ENCODE data around the gene OAF. TPM values are rescaled to one million over a fixed set of nuclear protein-coding genes. Genes with fewer than 3 reads are reported as not detected.

The OAF gene
- total RNA-seq, 2 donors from 2014 or later: 1.7 to 3.6 TPM

DNA sequence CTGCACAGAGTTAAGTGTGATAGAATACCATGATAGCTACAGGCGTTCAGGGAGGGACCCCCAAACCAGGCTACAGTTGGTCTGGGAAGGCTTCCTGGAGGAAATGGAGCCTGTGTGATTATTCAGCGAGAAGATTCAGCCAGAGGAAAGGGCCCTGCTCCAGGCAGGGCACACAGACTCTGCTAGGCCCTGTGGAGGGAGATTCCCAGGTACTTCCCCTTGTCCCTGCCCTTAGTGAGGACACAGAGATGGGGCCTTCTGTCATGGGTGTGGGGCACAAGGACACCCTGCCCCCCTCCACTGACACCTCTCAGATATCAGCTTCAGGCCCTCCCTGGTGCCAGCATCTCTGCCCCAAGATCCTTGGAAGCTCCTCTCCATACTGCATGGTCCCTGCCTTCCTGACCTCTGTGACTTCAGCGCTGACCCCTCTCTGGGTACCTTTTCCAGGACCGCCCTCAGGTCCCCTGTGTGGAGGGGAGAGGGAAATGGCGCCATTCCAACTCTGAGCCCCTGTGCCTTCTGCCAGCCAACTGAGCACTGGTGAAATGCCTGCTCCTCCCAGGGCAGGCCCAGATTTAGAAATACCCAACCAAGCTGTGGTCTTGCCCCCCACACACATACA is 16.5 kb downstream of the OAF start:
- Mint-ChIP-seq H3K4me1 (peaks cover 3% of the 10 kb centered on the region), H3K27ac (no peak overlapping the region), H3K36me3 (ENCODE audit: low read depth) (no peaks in the 10 kb centered on the region), H3K9me3 (no peaks in the 10 kb centered on the region), H3K4me3 (no peak overlapping the region), H3K27me3 (ENCODE audit: insufficient read depth) (peaks cover 34% of the 10 kb centered on the region)
- DNase-seq: no peak
- Histone ChIP-seq H3K9ac (ENCODE audit: extremely low read depth, low read length, poor library complexity, severe bottlenecking) (no peak overlapping the region), H3K27me3 (ENCODE audit: control insufficient read depth, insufficient read depth, low read length, poor library complexity, severe bottlenecking) (peaks cover 19% of the 10 kb centered on the region), H3K4me1 (ENCODE audit: control insufficient read depth, insufficient read depth, low read length) (no peaks in the 10 kb centered on the region), H3K36me3 (ENCODE audit: control insufficient read depth, insufficient read depth, low read length) (no peaks in the 10 kb centered on the region), H3K27ac (ENCODE audit: low read depth, low read length) (no peak overlapping the region), H3K9me3 (ENCODE audit: control insufficient read depth, low read length) (no peaks in the 10 kb centered on the region), H3K4me3 (ENCODE audit: low read length) (no peak overlapping the region)
- TF ChIP-seq, protein P1, sequence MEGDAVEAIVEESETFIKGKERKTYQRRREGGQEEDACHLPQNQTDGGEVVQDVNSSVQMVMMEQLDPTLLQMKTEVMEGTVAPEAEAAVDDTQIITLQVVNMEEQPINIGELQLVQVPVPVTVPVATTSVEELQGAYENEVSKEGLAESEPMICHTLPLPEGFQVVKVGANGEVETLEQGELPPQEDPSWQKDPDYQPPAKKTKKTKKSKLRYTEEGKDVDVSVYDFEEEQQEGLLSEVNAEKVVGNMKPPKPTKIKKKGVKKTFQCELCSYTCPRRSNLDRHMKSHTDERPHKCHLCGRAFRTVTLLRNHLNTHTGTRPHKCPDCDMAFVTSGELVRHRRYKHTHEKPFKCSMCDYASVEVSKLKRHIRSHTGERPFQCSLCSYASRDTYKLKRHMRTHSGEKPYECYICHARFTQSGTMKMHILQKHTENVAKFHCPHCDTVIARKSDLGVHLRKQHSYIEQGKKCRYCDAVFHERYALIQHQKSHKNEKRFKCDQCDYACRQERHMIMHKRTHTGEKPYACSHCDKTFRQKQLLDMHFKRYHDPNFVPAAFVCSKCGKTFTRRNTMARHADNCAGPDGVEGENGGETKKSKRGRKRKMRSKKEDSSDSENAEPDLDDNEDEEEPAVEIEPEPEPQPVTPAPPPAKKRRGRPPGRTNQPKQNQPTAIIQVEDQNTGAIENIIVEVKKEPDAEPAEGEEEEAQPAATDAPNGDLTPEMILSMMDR (conservative IDR thresholded peaks at IDR 0.05): no peak
- 83 to 90% methylated on average over 1 to 5 of the region's 5 CpGs for WGBS, 2 experiments (ENCODE audit: insufficient coverage in 1 of 2, insufficient read length in 1 of 2)

DNA sequence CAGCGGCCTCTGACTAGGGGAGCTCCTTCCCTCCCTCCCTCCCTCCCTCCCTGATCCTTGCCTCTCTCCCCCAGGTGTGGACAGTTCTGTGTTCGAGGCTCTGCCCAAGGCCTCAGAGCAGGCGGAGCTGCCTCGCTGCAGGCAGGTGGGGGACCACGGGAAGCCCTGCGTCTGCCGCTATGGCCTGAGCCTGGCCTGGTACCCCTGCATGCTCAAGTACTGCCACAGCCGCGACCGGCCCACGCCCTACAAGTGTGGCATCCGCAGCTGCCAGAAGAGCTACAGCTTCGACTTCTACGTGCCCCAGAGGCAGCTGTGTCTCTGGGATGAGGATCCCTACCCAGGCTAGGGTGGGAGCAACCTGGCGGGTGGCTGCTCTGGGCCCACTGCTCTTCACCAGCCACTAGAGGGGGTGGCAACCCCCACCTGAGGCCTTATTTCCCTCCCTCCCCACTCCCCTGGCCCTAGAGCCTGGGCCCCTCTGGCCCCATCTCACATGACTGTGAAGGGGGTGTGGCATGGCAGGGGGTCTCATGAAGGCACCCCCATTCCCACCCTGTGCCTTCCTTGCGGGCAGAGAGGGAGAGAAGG is 18.1 kb downstream of the OAF start:
- H3K27me3 ChIP-seq (ENCODE audit: control insufficient read depth, insufficient read depth, low read length, poor library complexity, severe bottlenecking): peaks cover 11% of the 10 kb centered on the region
- H3K4me3 ChIP-seq (ENCODE audit: low read length): no peak overlapping the region
- Mint-ChIP-seq H3K27me3 (ENCODE audit: insufficient read depth) (peaks cover 33% of the 10 kb centered on the region), H3K36me3 (ENCODE audit: low read depth) (no peaks in the 10 kb centered on the region), H3K4me3 (no peak overlapping the region), H3K4me1 (peaks cover 3% of the 10 kb centered on the region), H3K27ac (no peak overlapping the region), H3K9me3 (no peaks in the 10 kb centered on the region)
- WGBS, 2 experiments (ENCODE audit: insufficient coverage in 1 of 2, insufficient read length in 1 of 2): 84% methylated on average over 10 to 15 of the region's 16 CpGs
- H3K4me1 ChIP-seq (ENCODE audit: control insufficient read depth, insufficient read depth, low read length): no peaks in the 10 kb centered on the region
- no peaks in the 10 kb centered on the region for H3K36me3 ChIP-seq (ENCODE audit: control insufficient read depth, insufficient read depth, low read length)
- no peak overlapping the region for H3K9ac ChIP-seq (ENCODE audit: extremely low read depth, low read length, poor library complexity, severe bottlenecking)
- no peaks in the 10 kb centered on the region for H3K9me3 ChIP-seq (ENCODE audit: control insufficient read depth, low read length)
- peak; percentile 72 for DNase-seq
- TF ChIP-seq, protein P1 (conservative IDR thresholded peaks at IDR 0.05): peak; percentile 71
- no peak overlapping the region for H3K27ac ChIP-seq (ENCODE audit: low read depth, low read length)

DNA sequence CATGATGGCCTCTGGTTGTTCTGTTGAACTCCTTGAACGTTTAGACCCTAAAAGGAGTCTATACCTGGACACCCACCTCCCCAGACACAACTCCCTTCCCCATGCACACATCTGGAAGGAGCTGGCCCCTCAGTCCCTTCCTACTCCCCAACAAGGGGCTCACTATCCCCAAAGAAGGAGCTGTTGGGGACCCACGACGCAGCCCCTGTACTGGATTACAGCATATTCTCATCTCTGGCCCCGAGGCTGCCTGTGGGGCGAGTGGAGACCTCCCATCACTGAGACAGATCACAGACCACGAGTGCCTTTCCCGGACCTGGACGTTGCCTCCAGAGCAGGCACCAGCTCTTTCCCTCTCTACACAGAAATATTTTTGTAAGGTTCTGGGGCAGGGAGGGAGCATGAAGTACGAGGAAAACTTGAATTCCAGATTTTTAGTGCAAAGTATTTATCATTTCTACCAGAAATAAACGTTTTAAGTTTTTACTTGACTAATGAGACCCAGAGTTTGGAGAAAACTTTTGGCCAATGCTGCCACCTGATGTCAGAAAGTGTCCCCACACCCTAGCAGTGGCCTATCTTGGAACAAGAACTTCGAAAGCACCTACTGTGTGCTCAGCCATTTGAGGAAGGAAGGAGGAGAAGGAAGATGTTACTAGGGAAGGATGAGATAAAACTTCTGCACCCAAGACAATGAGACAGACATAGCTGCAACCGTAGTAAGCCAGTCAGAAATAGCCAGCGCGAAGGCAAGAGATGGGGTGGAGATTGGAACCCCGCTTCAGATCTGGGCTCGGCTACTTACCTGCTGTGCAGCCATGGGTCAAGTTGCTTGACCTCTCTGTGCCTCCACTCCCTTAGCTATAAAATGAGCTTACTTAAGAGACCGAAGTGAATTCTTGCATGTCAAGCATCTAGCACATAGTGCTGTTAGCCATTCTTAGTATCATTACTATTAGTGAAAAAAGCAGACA is 18.9 kb downstream of the OAF start:
- no peak overlapping the region for H3K27ac ChIP-seq (ENCODE audit: low read depth, low read length)
- 65 to 76% methylated on average over 8 to 16 of the region's 17 CpGs for WGBS, 2 experiments (ENCODE audit: insufficient coverage in 1 of 2, insufficient read length in 1 of 2)
- no peak overlapping the region for H3K9ac ChIP-seq (ENCODE audit: extremely low read depth, low read length, poor library complexity, severe bottlenecking)
- TF ChIP-seq, protein P1 (conservative IDR thresholded peaks at IDR 0.05): peak; percentile 88
- peak; percentile 80 for DNase-seq
- Mint-ChIP-seq H3K36me3 (ENCODE audit: low read depth) (no peaks in the 10 kb centered on the region), H3K27ac (no peak overlapping the region), H3K4me3 (no peak overlapping the region), H3K27me3 (ENCODE audit: insufficient read depth) (peaks cover 33% of the 10 kb centered on the region), H3K9me3 (no peaks in the 10 kb centered on the region), H3K4me1 (peaks cover 3% of the 10 kb centered on the region)
- no peaks in the 10 kb centered on the region for H3K9me3 ChIP-seq (ENCODE audit: control insufficient read depth, low read length)
- H3K36me3 ChIP-seq (ENCODE audit: control insufficient read depth, insufficient read depth, low read length): no peaks in the 10 kb centered on the region
- H3K4me1 ChIP-seq (ENCODE audit: control insufficient read depth, insufficient read depth, low read length): no peaks in the 10 kb centered on the region
- H3K4me3 ChIP-seq (ENCODE audit: low read length): no peak overlapping the region
- peaks cover 5% of the 10 kb centered on the region for H3K27me3 ChIP-seq (ENCODE audit: control insufficient read depth, insufficient read depth, low read length, poor library complexity, severe bottlenecking)
